Effector CD4-positive, alpha-beta T cell (primary cell): ENCODE measurements around the gene SP140L.
"Not testable (repeated sequence)": the region's sequence is repeated elsewhere in the genome, so short reads cannot be mapped to it uniquely, and the experiment has no call there.

Source experiments
- DNase-seq: peaks from one replicate; pipeline ENCODE4 v3.0.0-alpha.2; 2020
- total RNA-seq: gene quantifications from one replicate; lab custom pipeline; 2026; lab: John Stamatoyannopoulos, UW

The SP140L gene
- total RNA-seq: 61.9 reads per million, percentile 73 among the genes with 10 or more reads in this experiment

GRCh38 chr2:230326453-230327417 lies at the start of gene SP140L:
TSS of gene SP140L (plus strand) at chr2:230327193. CDS start at chr2:230327270, 77 bp downstream.
- peak; percentile 74 for DNase-seq

- DNase-seq: no peak
Measured at GRCh38 chr2:230282936-230283335, 44.1 kb upstream of the SP140L start.

- DNase-seq: no peak
Measured at GRCh38 chr2:230286048-230286447, 40.9 kb upstream of the SP140L start.

GRCh38 chr2:230289311-230289710 lies 37.7 kb upstream of the SP140L start:
- not testable (repeated sequence) for DNase-seq

- no peak for DNase-seq
Measured at GRCh38 chr2:230295192-230295591, 31.8 kb upstream of the SP140L start.

GRCh38 chr2:230296917-230297316 lies 30.1 kb upstream of the SP140L start:
- DNase-seq: no peak

- no peak for DNase-seq
Measured at GRCh38 chr2:230299618-230300017, 27.4 kb upstream of the SP140L start.

GRCh38 chr2:230305416-230306275 lies 21.3 kb upstream of the SP140L start:
- no peak for DNase-seq

GRCh38 chr2:230306474-230306873 lies 20.5 kb upstream of the SP140L start:
- DNase-seq: no peak

GRCh38 chr2:230307485-230307884 lies 19.5 kb upstream of the SP140L start:
- no peak for DNase-seq

GRCh38 chr2:230308402-230309000 lies 18.5 kb upstream of the SP140L start:
- no peak for DNase-seq

GRCh38 chr2:230310792-230311191 lies 16.2 kb upstream of the SP140L start:
- DNase-seq: not testable (repeated sequence)

GRCh38 chr2:230311634-230312033 lies 15.4 kb upstream of the SP140L start:
- DNase-seq: not testable (repeated sequence)

- DNase-seq: no peak
Measured at GRCh38 chr2:230312638-230313037, 14.4 kb upstream of the SP140L start.

- no peak for DNase-seq
Measured at GRCh38 chr2:230317366-230317765, 9.6 kb upstream of the SP140L start.

- no peak for DNase-seq
Measured at GRCh38 chr2:230318190-230319121, 8.5 kb upstream of the SP140L start.

GRCh38 chr2:230319211-230319862 lies 7.7 kb upstream of the SP140L start:
- DNase-seq: peak; percentile 47

- no peak for DNase-seq
Measured at GRCh38 chr2:230321031-230321430, 6.0 kb upstream of the SP140L start.

GRCh38 chr2:230322561-230323384 lies 4.2 kb upstream of the SP140L start:
- no peak for DNase-seq
